GM21423 (cell line): ENCODE measurements around the gene ZNF488.

Experiments
- ATAC-seq: cut with Tn5 transposase; IDR thresholded peaks from one replicate; pipeline ENCODE4 v1.9.1; 2021; ENCODE audit warnings: mild to moderate bottlenecking, moderate library complexity; ENCODE audit not compliant: unreplicated experiment

The ZNF488 gene

GRCh38 chr10:47332371-47332770 lies 51.7 kb downstream of the ZNF488 start:
- ATAC-seq, result no peak

- ATAC-seq, result no peak
Measured at GRCh38 chr10:47331954-47332353, 52.1 kb downstream of the ZNF488 start.

- no peak for ATAC-seq
Measured at GRCh38 chr10:47331491-47331890, 52.6 kb downstream of the ZNF488 start.

GRCh38 chr10:47330804-47331203 lies 53.3 kb downstream of the ZNF488 start:
- ATAC-seq, result no peak

- ATAC-seq, result no peak
Measured at GRCh38 chr10:47330366-47330765, 53.7 kb downstream of the ZNF488 start.

- no peak for ATAC-seq
Measured at GRCh38 chr10:47329855-47330254, 54.2 kb downstream of the ZNF488 start.

- no peak for ATAC-seq
Measured at GRCh38 chr10:47326927-47327330, 57.2 kb downstream of the ZNF488 start.

- ATAC-seq, result no peak
Measured at GRCh38 chr10:47326306-47326926, 57.7 kb downstream of the ZNF488 start.

GRCh38 chr10:47325303-47326291 lies 58.5 kb downstream of the ZNF488 start:
- ATAC-seq, result no peak

- no peak for ATAC-seq
Measured at GRCh38 chr10:47323636-47324296, 60.3 kb downstream of the ZNF488 start.

GRCh38 chr10:47323087-47323486 lies 61.0 kb downstream of the ZNF488 start:
- ATAC-seq, result no peak

- no peak for ATAC-seq
Measured at GRCh38 chr10:47322300-47323061, 61.6 kb downstream of the ZNF488 start, which contains the start of gene GDF2. GDF2 (plus strand) TSS chr10:47322454; CDS start chr10:47322669, 215 bp downstream.

- ATAC-seq, result no peak
Measured at GRCh38 chr10:47321521-47322195, 62.4 kb downstream of the ZNF488 start.

- ATAC-seq, result no peak
Measured at GRCh38 chr10:47320812-47321211, 63.3 kb downstream of the ZNF488 start.

- ATAC-seq, result no peak
Measured at GRCh38 chr10:47319784-47320183, 64.3 kb downstream of the ZNF488 start.

- ATAC-seq, result no peak
Measured at GRCh38 chr10:47318706-47319105, 65.4 kb downstream of the ZNF488 start.

- ATAC-seq, result no peak
Measured at GRCh38 chr10:47317251-47317650, 66.8 kb downstream of the ZNF488 start.

- no peak for ATAC-seq
Measured at GRCh38 chr10:47316131-47316530, 68.0 kb downstream of the ZNF488 start.
